ENCODE results near the gene PARD3B.

PARD3B gene

DNA sequence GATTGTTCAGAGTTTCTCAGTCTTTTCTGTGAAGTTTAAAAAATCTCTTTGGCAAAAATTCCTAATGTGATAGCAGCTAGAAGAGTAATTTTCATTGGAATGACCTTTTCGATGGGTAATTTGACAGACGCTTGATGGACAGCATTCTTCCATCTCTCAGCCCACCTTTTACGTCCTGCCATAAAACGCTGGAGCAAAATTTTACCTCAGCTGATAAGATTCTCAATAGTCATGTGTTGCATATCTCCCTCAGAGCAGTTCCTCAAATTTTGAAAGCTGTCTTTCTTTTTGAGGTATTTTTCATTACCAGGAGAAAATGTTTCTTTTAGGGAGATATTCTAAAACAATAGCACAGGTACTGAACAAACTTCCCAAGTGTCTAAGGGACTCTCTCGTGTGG is 441.4 kb downstream of the PARD3B start:
- no peak for DNase-seq (ENCODE audit: low spot score)
- FAIRE-seq, result no peak

DNA sequence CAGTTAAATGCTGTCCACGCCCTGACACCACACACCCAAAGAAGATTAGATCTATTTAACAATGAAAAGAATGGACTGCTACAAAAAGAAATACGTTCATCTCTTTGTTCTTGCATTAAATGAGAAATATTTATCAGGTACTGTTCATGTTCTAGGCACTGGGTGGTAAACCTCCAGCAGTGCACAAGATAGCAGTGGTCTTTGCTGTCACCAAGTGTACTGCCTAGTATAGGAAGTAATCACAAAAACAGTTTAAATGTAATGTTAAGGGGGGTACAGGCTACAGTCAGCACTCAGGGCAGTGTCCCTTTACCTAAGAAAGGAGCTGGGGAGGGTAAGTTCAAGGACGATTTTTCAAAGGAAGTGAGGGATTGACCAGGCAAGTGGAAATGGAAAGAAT is 443.6 kb downstream of the PARD3B start:
- FAIRE-seq (no peak), DNase-seq (ENCODE audit: low spot score) (no peak)

DNA sequence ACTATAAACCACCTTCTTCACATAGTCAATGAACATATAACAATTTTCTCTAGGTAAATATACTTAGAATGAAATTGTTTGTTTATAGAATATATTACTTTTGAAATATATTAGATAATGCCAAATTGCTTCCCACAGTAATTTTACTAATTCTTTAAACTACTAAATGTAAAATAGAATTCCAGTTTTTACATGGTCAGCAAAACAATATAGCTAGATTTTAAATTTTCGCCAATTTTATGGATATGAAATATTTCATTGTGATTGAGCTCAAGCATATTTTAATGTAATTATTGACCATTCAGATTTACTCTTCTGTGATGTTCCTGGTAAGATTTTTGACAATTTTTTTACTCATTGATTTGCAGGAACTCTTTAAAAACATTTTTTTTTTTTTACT is 444.6 kb downstream of the PARD3B start:
- no peak for DNase-seq (ENCODE audit: low spot score)

DNA sequence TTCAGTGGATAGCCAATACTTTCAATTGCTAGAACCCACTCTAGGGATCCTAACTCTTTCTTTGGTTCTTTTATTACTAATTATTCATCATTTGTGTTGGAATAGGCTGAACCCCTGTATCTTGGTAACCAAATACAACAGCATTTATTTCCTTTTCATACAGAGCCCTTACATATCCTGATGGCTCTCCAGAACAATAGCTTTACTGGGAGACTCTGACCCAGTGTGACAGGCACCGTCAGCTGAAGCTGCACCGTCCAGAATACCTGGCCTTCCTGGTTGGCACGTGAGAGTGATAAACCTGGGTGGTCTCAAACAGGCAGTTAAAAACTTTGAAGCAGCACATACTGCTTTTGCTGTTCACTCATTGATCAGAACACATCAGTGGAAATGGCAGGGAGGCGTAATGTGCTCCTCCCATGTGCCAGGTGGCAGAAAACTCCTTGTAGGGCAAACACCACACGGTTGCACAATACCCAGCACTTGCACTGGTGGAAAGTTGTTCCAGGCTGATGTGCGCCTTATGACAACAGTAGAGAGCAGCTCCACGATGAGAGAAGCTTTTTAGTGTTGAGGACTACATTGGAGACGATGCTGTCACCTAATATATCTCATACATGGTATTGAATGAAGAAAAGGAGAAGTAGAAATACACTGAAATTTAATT is 456.2 kb downstream of the PARD3B start:
- FAIRE-seq (no peak), DNase-seq (ENCODE audit: low spot score) (no peak)

More for the DNA sequence above, 444.6 kb downstream of the PARD3B start:
- FAIRE-seq, result no peak

DNA sequence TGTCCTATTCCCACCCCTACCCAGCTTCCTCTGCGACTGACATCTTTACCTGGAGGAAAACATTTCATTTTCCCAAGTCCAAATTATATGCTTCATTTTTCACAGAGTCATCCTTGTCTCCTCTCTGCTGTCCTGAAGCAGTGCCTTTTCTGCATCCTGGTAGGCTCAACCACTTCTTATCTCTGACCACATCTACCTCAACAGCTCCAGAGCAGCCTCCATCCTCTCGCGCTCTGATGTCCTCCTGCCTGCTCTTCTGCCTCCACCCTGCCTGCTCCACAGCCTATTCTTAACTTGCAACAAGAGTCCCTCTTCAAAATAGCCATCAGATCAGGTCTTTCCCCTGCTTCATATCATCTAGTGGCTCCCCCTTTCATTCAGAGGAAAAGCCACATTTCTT is 457.1 kb downstream of the PARD3B start:
- FAIRE-seq (no peak), DNase-seq (ENCODE audit: low spot score) (no peak)

DNA sequence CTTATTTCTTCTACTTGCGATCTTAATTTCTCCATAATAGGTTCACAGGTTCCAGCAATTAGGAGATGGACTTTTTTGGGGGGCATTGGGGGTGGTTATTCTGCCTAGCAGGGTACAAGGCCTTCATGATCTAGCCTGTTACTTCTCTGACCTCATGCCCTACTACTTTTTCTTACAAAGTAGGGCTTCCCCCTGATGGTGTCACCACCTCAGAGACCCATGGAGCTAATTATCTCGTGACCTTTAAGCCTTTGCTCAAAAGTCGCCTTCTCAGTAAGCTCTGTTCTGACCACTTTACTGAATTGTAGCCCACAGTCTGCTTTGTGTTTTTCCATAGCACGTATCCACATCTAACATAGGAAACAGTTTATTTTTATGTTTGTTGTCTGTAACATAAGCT is 458.0 kb downstream of the PARD3B start:
- DNase-seq (ENCODE audit: low spot score) (no peak), FAIRE-seq (no peak)

DNA sequence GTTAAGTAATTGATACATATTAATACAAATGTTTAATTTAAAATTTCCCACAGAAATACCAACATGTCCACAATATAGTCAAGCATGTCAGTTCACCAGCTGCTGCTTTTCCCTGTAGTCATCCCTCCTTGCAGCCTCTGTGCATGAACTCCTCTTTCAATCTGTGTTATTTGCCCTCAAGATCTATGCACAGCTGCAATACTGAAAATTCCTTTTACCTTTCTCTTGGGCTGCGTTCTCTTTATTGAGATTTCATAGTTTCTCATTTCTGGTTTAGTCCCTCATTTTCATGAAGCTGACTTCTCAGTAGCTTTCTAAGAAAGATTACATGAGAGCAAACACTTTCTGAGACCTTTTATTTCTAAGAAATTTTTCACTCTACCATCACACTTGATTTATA is 464.9 kb downstream of the PARD3B start:
- no peak for DNase-seq (ENCODE audit: low spot score)
- FAIRE-seq, result no peak

DNA sequence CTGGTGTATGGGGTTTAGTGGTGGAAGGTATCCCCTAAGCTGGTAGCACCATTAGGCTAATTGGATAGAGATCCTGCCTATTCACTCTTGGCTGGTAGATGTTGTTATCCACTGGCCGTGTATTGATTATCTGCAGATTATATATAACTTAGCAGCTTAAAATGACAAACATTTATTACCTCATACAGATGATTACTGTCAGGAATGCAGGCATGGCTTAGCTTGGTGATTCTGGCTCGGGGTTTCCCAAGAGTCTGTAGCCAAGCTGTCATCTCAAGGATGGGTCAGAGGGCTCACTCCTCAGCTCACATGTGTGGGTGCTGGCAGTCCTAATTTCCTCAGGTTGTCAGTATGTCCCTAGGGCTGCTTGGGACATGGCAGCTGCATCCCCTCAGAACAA is 465.8 kb downstream of the PARD3B start:
- no peak for DNase-seq (ENCODE audit: low spot score)
- FAIRE-seq, result no peak

DNA sequence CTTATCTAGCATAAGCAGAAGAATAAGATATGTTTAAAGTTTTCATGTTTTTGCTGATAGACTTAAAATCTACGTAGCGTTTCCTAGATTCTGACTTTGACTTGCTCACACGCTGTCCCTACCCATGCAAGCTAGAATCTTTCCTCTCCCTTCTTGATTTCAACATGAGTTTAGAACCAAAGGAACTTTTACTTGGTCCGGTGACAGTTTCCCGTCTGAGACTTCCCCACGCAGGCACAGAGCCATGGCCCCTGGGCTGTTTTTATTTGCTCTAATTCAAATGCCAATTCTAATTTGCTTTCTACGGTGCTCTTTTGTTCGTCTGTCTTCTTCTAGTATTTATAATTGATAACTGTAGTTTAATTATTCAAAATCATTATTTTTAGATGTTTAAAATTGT is 467.7 kb downstream of the PARD3B start:
- FAIRE-seq (no peak), DNase-seq (ENCODE audit: low spot score) (no peak)

DNA sequence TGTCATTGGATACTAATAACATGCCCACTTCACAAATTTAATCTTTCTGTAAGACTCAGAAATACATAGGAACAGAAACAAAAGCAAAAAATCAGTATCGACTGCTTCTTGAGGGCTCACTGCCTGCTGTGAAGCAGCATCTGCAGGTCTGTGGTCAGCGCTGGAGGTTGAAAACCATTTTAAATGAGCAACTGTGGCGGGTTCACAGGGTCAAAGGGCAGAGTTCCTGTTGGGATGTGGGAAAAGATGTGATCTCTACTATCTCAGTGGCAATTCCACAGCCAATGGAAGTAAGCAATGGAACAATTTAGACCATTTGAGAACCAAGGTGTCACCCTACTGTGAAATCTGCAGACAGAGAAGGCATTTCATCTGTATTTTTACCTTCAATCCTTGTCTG is 468.3 kb downstream of the PARD3B start:
- FAIRE-seq (no peak), DNase-seq (ENCODE audit: low spot score) (no peak)

DNA sequence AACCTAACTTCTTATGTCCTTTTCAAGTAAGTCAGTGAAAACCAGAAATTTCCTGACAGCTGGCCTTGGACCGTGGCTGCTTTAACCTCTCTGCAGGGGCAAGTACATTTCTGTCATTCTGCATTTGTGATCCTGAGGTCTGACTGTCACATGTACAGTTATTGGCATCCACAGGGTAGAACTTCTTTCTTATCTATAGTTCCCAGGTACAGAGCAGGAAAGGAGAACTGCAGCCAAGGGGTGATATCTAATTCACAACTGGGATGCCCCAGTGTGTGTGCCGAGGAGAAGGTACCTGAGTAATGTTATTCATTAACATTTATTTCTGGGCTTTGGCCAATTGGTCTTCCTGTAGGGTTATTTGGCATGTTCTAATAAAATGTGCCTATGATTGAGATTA is 468.9 kb downstream of the PARD3B start:
- FAIRE-seq (no peak), DNase-seq (ENCODE audit: low spot score) (no peak)

DNA sequence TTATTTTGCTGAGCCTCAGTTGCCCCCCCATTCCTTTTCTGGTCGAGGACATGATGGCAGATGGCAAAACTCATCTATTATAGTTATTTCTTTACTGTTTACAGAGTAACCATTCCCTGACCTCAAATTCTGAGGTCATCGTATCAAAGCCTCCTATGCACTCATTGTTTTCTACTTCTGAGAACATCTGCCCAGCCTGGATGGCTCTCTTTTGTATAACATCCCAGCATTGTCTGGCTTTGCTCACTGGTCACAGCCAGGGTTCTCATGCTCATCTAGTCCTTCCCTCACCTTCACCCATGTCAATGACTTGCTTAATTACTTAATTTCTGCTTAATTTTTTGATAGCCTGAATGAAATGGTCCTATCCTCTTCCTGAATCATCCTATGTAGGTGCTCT is 472.1 kb downstream of the PARD3B start:
- FAIRE-seq, result no peak
- no peak for DNase-seq (ENCODE audit: low spot score)

DNA sequence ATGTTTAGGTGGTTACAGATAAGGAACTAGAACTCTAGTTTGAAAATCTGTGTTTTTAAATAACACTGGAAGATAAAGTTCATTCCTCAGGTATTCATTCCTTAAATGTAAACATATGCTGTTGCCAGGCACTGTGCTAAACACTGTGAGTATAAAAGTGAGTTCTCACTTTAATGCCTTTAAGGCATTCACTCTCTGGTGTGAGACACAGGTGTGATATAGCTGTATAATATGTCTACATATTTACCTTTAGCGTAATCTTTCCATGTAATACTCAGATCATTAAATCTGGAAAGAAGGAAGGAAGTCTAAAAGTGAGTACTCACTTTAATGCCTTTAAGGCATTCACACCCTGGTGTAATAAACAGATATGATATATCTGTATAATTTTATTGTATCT is 472.6 kb downstream of the PARD3B start:
- DNase-seq (ENCODE audit: low spot score) (no peak), FAIRE-seq (no peak)

DNA sequence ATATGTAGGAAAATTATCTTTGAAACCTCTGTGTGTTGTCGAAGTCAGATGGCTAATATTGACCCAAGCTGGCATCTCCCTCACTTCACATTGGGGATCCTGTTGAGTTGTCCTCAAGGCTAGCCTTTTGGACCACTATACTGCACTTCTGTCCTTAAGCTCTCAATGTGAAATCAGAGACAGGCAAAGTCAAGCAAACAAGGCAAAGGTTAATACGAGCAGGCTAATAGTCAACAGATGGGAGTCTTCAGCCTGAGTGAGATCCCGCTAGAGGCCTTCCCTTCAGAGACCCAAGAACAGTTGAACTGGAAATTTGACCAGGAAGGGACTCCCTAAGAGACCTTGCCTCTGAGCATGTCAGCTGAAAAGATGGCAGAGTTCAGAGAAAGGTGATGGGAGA is 475.4 kb downstream of the PARD3B start:
- FAIRE-seq (no peak), DNase-seq (ENCODE audit: low spot score) (no peak)

DNA sequence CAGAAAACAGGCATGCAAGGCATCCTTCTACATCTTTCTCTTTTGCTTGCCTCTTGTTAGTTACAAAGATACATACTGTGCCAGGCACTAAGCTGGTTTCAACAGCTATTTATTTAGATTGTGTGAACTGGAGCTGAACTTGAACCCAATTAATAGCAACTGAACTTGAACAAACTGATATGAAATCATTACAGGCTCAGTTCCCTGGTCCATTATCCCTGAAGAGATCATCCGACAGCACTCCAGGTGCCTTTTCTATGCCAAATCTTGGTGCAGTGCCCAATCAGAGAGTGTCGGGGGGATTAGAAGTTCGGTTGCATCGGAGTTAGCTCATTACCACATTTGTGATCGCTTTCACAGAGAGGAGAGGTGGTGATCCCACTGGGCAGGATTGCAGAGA is 477.6 kb downstream of the PARD3B start:
- no peak for DNase-seq (ENCODE audit: low spot score)
- no peak for FAIRE-seq

DNA sequence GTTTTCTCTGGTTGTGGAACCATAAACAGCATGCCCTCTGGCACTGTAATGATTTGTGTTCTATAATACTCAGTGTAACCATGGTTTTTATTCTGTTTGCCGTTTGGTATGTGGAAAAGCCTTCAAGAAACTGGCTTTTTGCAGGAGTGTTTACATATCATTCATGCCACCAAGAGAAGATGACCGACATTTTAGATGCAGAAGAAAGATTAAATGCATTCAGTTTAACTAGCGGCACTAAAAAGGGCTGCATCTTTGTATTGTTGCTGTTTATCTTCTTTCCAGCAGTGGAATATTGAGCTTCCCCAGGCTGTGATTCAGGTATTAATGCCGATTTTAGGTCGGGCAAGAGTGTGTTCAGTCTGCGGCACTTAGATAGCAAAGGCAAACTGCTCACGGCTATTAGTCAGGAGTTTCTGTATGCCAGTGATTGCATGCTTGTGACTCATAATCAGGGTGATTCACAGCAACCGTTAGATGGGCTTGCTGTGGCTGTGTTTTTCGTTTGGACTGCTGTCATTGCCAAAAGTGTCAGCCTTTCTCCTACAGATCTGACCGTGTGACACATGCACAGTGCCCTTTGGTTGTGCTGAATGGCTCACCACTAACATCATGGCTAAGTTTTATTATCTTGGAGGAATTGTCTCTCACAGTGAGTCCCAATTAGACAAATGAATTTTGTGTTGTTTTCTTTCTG is 479.7 kb downstream of the PARD3B start:
- DNase-seq (ENCODE audit: low spot score) (peak; percentile 96), FAIRE-seq (peak; percentile 98)

DNA sequence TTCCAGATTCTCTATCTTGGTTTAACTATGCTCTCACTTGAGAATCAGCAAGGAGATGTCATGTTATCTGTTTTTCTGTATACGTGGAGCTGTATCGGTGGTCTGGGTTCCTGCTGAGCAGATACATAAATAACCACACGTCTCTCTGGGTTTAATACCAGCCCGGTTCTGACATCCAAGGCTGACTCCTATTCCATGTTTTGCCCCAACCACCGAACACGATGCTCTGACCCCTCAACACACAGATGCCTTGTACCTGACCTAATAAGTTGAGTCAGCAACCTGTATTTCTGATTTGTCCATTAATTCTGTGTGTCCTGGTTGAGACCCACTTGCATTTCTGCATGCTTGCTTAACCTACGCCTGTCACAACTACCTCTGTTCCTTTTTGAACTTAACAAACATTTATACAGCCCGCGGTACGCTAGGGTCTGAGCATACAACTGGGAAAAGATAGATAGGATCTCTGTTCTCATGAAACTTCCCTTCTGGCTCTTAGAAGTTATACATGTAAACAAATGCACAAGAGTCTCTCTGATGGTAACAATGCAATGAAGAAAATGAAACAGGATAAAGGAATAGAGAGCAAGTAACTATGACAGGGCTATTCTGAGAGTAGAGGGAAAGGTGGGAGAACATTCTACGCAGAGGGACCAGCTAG is 480.4 kb downstream of the PARD3B start:
- FAIRE-seq (no peak), DNase-seq (ENCODE audit: low spot score) (no peak)

DNA sequence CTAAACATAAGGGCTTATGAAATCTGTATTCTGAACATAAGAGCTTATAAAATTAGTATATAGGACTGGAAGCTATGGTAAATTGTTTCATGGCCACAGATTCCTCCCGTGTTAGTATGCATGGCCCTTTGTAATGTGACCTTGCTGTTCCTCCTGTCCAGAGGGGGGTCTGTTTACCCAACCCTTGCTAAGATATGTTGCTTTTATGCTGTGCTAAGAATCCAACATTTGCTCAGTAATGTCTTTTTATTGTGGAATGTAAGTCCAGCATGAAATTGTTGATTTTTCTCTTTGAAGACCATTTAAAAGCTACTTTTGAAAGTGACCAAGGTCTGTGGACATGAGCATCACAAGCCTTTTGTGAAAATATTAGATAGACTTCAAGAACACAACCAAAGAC is 485.4 kb downstream of the PARD3B start:
- no peak for FAIRE-seq

DNA sequence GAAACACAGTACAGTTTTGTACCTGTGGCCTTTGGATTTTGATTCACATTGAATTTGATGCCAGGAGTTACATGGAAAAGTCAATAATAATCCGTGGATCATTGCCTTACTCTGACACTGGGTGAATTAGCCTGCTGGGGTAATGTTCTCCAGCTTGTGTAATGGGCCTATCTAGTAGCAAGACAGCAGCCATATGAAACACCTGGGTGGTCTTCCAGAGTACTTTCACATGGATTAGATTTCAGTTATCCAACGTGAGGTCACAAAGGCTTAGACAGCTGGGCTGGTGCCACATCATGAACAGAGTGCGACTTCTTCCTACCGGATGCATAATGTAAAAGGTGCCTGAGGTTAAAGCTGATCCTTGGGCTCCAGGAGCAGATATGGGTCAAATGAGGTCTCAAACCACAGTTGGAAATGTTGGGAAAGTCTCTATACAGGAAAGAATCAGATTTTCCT is 486.8 kb downstream of the PARD3B start:
- FAIRE-seq, result no peak
- no peak for DNase-seq (ENCODE audit: low spot score)

More for the DNA sequence above, 485.4 kb downstream of the PARD3B start:
- no peak for DNase-seq (ENCODE audit: low spot score)

DNA sequence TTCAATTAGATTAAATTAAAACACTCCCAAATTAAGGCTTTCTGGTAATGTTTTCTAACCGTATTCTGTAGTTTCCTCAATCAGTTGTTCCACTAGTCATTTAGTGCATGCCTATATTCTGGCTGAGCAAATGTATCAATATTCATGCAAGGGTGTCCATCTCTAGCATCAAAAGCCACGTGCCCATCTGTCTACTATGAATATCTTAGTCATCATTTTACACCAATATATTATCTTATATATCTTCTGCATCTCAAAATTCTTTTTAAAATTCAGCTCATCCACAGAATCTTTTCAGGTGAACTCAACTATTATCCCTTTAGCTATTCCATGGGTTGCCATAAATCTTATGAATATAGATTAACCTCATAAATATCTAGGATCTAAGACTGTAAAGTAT is 488.2 kb downstream of the PARD3B start:
- DNase-seq (ENCODE audit: low spot score) (no peak), FAIRE-seq (no peak)

DNA sequence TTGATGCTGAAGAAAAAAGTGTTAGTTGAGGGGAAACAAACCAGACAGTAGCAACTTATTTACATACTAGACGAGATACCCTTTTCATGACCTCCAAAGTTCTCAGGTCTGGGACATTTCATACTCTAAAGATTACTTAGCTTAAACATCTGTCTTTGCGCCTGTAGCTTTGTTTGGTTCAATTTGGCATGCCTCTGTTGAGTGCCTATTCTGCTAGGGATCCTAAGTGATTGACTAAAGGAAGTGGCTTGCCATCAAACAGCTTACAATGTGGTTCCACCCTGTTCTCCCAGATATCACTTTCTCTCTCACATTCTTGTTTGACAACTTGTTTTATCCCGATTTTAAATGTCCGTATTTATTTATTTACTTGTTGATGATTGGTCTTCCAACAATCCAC is 488.8 kb downstream of the PARD3B start:
- DNase-seq (ENCODE audit: low spot score) (no peak), FAIRE-seq (no peak)

DNA sequence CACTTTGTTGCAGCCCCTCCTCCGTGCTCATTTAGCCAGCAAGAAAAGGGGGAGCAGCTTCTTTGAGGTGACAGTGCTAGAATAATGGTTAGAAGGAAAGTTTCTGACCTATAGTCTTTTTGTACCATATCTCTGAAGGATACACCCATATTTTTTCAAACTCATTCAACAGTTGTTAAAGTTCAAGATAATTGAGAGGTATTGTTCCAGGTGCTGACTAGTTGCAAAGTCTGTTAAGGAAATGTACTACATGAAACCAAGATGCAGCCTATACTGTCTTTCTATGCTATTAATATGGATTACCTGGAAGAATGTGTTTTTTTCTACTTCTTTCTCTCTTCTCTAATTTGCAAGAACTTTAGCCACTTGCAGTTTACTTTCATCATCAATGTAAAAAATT is 495.0 kb downstream of the PARD3B start:
- DNase-seq (ENCODE audit: low spot score), result no peak
- FAIRE-seq, result no peak

Data from RCC 7860 (cell line).